CD4-positive, alpha-beta T cell treated with Interferon alpha-2 for 1 hour (primary cell): Measurements from ENCODE around the gene ABCC1.
"Not testable (repeated sequence)": the region's sequence is repeated elsewhere in the genome, so short reads cannot be mapped to it uniquely, and the experiment has no call there.

Experiments used
- DNase-seq, 2 donors: peaks; one replicate each; pipeline ENCODE4 v3.0.0-alpha.2; 2020 to 2022

Gene ABCC1

DNA sequence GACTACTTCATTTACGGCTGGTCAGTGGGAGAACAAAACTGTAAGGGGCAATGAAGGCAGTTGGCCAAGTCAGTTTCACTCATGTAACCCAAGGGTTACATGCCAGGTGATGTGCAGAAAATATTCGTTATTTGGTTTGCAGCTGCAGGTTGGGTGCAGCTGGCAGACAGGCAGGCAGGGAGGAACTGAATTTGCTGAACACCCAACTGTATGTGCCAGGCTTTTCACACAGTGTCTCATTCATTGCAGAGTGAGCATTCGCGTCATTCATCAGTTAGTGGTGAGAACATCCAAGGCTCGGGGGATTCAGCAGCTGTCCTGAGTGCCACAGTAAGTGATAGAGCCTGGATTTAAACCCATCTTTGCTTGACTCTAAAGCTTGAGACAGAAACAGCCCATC lies 214.2 kb downstream of the ABCC1 start:
- no peak for DNase-seq

DNA sequence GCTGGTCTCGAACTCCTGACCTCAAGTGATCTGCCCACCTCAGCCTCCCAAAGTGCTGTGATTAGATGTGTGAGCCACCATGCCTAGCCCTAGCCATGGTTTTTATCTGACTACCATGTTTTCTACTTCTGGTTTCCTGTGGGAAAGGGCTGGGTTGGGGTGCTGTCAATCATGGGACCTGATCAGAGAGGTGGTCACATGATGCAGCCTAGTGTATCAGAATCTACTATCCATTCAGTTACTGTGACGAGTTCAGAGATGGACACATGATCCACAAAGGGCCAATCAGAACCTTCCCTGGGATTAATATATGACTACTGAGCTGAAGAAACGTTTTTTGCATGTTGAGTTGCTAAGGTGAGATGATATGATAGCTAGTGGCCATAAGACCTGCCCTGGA lies 214.8 kb downstream of the ABCC1 start:
- DNase-seq, result no peak

DNA sequence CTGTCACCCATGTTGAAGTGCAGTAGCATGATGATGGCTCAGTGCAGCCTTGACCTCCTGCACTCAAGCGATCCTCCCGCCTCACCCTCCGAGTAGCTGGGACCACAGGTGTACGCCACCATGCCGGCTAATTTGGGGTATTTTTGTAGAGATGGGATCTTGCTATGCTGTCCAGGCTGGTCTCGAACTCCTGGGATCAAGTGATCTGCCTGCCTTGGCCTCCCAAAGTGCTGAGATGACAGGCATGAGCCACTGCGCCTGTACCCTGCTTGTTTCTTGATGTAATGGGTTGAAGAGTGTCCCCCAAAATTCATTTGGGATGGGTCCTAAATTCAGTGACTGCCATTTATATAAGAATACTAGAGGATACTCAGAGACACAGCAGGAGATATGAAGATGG lies 216.7 kb downstream of the ABCC1 start:
- no peak for DNase-seq

DNA sequence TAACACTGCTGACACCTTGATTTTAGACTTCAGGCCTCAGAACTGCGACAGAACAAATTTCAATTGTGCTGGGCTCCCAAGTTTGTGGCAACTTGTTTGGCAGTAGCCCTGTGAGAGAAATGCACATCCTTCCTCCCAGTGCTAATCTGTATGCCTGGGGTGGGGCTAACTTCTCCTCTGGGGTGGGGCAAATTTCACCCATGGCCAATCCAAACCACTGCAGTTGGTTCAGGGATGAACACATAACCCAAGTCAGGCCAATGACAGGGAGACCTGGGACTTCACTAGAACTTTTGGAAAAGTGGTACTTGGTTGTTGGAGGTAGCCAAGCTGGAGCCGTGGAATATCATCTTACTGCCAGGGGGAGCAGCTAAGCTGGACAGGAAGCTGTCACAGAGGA lies 217.5 kb downstream of the ABCC1 start:
- no peak for DNase-seq

DNA sequence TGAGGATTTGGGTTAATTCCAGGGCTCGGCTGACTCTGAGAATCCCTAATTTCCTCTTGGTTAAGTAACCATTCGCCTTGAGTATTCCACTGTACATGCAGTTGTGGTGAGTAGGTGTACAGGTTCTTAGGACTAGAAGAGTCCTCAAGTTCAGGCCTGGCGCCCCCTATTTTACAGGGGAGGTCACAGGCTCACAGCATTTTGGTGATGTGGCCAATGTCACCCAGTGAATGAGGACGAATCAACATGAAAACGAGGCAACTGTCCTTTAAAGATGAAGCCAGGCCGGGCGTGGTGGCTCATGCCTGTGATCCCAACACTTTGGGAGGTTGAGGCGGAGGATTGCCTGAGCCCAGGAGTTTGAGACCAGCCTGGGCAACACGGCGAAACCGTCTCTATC lies 218.5 kb downstream of the ABCC1 start:
- no peak for DNase-seq

DNA sequence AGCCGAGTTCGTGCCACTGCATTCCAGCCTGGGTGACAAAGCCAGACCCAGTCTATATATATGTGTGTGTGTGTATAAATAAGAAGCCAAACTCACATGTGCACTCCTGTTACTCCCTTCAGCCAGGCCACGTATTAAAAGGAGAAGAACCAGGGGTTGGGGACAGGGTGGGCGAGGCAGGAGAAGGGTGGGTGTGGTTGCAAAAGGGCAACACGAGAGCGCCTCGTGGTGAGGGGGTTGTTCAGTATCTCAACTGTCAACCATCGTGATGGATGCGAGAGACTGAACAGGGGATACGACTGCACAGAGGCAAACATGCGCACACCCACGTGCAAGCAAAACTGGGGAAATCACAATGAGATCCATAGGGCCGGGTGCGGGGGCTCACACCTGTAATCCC lies 219.0 kb downstream of the ABCC1 start:
- DNase-seq, result no peak

DNA sequence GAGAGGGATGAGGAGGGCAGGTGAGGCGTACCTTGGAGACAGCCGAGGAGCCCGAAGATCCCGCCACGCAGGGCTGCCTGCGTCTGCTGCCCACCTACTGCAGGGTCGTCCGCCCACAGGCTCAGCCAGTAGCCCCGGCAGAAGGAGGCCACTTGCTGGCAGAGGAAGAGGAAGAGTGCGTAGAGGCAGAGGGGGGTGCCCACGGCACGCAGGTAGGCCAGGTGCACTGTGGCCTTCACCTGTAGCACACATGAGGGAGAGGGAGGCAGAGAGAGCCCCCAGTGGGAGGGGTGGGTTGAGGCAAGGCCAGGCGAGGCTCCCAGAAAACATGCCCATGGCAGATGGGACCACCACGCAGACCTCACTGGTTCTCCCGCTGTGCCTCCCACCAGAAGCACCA lies 220.2 kb downstream of the ABCC1 start:
- no peak for DNase-seq

DNA sequence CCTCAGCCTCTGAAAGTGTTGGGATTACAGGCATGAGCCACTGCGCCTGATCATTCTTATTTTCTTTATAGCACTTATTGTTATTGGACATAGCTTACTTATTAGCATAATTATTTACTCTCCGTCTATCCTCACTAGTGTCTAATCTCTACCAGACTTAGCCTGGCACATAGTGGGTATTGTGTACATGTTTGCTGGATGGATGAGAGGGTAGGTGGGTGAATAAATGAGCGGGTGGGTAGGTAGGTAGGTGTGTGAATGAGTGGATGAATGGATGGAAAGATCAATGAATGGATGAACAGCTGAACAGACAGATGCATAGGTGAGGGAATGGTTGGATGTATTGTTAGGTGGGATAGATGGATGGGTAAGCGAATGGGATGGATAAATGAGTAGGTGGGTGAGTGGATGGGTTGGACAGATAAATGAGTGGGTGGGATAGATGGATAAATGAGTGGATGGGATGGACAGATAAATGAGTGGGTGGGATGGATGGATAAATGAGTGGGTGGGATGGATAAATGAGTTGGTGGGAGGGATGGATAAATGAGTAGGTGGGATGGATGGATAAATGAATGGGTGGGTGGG lies 222.0 kb downstream of the ABCC1 start:
- DNase-seq, result no peak

DNA sequence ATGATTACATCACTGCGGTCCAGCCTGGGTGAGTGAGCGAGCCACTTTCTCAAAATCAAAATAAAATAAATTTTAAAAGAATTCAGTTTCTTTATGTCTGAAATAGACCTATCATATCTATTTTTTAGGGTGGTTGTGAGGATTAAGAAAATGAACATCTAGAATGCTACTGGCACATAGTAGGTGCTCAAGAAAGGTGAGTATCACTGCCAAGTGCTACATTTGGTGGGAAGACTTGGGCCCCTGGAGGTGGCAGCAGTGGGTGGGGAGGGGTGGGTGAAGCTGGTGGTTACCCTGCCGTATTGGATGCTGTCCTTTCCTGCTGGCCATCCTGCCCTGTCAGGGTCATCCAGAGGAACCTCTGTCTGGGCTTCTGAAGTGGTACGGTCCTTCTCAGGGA lies 223.6 kb downstream of the ABCC1 start:
- DNase-seq, result no peak

DNA sequence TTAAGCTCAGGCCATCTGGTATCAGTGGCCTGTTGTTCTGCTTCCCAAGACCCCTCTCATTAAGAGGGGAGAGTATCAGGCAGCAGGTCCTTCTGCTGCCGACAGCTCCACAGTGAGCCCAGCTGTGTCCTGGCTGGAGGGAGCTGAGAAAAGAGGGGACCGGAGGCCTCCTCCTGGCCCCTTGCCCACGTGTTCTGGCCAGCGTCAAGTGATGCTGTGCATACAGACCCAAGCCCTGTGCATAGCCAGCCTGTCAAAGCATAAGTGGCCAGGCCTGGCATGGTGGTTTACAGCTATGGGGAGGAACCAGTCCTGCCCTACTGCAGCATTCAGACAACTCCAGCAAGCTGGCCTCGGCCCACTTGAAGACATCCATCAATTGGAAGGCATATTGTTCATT lies 225.9 kb downstream of the ABCC1 start:
- DNase-seq, result no peak

DNA sequence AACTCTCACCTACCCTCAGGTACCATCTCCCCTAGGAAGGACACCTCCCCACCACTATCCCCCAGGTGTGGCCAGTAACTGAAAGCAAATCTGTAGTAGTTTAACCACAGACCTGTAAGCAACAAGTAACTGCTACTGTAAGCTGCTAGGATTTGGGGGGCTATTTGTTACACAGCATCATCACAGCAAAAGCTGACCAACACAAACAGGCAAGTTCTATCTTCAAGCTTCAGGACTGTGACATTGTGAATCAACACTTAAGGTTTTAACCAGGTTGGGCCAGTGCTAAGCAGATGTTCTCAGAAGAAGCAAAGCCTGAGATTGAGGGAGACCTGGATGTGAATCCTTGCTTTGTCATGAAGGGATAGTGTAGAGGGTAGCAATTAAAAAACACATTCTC lies 226.9 kb downstream of the ABCC1 start:
- DNase-seq, result no peak

DNA sequence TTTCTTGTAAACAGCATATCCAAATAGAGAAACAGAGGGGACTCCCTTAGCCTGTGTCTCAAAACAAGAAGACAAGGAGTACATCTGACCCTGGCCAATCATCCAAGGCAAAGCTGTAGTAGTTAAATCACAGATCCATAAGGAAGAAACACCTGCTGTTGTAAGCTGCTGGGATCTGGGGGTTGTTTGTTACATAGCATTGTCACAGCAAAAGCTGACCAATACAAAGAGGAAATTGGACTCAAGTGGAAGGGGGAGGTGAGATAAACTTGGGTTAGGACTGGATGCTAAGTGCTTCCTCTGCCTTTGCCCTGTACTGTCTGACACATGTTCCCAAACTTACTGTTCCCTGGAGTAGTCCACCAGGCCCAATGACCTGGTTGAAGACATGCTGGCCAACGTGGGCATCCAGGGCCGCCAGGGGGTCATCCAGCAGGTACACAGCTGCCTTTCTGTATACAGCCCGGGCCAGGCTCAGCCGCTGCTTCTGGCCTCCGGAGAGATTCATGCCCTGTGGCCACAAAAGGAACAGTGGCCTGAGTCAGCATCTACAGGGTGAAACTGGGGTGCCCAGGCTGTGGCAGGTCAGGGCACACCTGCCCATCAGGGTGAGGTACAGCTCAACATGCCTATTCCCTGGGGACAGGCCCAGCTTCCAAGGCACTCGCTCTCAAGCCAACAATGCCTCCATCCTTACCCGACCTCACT lies 229.2 kb downstream of the ABCC1 start:
- DNase-seq, result no peak

DNA sequence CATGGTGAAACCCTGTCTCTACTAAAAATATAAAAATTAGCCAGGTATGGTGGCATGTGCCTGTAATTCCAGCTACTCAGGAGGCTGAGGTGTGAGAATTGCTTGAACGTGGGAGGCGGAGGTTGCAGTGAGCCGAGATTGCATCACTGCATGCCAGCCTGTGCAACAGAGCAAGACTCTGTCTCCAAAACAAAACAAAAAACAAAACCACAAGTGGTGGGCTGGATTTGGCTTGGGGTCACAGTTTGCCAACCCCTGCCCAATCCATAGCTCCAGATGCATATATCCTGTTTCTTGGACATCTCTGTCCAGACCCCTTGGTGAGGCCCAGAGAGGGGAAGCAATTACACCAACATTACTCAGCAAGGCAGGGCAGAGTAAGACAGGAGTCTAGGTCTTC lies 232.3 kb downstream of the ABCC1 start:
- DNase-seq, result not testable (repeated sequence)

DNA sequence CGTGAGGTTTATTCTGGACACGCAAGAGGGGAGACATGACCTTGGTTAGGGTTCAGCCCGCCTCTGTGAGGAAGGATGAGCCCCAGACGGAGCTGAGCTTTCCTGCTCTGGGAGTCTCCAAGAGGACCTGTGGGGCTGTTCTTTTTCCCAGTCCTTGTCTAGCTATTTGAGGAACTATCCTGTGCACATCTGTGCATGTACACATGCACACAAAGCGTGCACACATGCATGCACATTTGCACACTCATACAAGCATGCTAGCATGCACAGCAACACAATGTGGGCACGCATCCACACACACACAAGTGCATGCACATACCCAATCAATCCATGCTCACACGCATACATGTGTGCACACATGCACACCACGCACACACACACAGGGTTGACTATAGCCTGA lies 233.5 kb downstream of the ABCC1 start:
- no peak for DNase-seq

DNA sequence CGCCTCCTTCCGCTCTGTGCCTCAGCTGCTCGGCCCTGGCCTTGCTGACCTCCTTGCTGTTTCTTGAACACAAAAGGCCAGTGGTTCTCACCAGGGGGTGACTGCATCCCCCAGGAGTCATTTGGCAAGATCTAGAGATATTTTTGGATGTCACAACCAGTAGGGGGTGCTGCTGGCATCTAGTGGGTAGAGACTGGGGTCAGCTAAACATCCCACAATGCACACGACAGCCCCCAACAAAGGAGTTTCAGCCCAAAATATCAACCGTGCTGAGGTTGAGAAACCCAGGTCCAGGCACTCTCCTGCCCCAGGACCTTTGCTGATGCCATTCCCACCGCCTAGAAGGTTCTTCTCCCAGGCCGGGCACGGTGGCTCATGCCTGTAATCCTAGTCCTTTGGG lies 234.1 kb downstream of the ABCC1 start:
- no peak for DNase-seq

DNA sequence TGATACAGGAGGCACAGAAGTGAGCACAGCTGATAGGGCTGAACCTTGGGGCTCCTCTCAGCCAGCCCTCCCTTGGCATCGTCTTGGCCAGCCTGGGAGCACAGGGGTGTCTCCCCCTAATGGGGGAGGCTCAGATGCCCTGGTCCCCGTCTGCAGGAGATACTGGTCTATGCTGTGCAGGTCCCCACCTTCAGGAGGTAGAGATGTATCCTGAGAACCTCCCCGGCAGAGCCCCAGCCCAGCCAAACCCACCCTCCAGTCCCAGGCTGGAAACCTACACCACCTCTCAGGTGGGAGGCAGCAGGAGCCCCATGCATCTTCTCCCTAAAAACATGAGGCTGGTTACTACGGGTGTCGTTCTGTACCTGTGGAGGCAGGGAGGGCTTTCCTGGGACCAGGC lies 235.2 kb downstream of the ABCC1 start:
- no peak for DNase-seq

DNA sequence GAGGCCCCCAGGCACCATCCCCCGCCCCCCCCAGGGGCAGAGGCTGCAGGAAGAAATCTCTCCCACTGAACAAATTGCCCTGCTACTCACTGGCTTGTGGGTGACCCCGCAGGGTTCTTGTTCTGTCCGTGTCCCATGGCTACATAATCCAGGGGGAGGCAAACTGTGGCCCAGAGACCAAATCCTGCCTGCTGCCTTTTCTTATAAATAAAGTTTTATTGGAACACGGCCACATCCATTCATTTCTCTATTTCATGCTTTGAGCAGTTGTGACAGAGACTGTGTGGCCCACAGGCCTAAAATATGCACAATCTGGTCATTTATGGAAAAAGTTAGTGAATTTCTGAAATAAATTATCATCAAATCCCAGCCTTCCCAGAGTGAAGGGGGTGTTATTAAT lies 235.7 kb downstream of the ABCC1 start:
- no peak for DNase-seq

DNA sequence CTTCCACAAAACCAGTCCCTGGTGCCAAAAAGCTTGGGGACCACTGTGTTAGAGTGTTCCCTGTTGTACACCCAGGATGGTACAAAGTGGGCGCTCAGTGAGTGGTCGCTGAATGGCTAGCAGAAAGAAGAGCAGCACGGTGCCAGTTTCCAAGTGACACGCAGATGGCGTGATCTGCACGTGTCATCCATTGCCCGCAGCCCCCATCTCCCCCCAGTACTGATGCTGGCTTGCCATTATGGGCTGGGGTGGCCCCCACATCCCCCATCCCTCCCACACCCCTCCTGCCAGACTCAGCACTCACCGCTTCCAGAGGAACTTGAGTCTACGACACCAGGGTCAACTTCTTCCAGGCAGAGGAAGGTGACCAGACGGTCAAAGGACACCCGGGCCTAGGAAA lies 237.4 kb downstream of the ABCC1 start:
- no peak for DNase-seq

DNA sequence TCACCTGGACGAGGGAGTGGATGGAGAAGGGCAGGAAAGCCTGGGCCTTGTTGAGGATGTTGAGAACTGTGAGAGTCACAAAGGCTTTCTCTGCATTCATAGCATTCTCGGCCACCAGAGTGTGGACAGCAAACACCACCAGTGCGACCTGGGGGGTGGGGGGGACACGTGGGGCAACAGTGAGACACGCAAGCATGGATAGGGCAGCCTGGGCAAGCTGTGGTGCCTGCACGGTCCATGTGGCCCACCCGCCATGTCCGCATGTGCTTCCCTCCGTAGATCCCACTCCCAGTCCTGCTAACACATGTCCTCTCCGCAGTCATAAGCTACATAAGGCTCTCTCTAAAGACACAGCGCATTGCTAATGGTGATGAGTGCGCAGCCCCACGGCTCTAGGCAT lies 239.4 kb downstream of the ABCC1 start:
- no peak for DNase-seq

DNA sequence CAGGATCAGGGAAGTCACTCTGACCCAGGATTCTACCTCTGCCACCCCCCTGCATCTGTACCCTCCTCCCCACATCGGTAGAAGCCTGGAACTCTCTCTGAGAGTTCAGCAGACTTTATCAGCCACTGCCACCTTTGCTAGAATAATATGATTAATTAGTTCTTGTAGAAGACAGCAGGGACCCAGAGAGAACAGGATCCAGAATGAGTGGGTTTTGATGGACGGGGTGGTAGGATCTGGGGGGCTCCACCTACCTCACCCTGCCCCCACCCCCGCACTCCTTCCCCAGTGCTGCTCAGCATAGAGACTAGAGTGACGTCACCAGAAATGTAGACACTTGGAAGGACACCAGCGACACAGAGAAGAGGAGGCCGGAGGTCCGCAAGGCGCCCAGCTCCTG lies 240.4 kb downstream of the ABCC1 start:
- DNase-seq, result no peak

DNA sequence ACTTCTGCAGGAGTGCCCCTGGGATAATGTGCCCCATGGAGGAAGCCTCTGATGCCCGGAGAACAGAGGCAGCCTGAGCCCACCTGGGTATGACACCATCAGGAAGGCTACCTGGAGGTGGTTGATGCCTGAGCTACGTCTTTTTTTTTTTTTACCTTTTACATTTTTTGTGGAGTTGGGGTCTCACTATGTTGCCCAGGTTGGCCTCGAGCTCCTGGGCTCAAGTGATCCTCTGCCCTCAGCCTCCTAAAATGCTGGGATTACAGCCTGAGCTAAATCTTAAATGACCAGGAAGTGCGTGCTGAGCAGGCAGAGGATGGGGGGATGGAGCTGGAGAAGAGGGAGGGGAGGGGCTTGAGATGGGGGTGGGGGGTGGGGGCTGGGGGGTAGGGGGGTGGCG lies 241.1 kb downstream of the ABCC1 start:
- DNase-seq, result no peak

DNA sequence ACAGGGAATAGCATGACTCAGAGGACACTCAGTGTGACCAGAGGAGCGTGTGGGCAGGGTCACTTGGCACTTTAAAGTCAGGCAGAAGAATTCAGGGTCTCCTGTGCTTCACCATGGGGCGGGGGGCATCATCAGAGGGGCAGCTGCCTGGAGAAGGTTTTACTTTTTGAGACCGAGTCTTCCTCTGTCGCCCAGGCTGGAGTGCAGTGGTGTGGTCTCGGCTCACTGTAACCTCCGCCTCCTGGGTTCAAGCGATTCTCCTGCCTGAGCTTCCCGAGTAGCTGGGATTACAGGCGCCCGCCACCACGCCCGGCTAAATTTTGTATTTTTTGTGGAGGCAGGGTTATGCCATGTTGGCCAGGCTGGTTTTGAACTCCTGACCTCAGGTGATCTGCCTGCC lies 241.6 kb downstream of the ABCC1 start:
- not testable (repeated sequence) for DNase-seq

DNA sequence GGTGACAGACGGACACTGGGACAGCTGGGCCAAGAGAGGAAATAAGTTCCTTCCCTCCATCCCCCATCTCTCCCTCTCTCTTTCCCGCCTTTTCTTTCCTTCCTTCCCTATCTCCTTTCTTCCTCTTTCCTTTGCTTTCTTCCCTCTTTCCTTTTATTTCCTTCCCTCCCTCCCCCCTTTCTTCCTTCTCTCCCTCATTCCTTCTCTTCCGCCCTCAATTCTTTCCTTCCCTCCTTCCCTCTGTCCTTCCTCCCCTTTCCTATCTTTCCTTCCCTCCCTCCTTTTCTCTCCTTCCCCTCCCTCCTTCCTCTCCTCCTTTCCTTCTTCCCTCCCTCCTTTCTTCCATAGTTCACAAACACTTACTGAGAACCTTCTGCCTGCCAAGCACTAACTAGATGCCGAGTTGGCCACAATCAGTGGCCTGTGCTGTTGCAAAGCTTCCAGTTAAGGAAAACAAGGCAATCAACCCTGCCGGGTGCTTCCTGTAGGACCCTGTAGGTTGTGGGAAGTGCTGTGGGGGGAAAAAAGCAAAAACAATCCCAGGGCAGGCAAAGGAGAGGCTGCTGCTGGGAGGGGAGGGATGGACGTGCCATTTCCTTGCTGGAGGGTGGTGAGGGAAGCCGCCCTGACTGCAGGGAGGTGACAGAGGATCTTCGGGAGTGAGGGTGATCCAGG lies 242.2 kb downstream of the ABCC1 start:
- no peak for DNase-seq
